GM06990 (cell line): Measurements from ENCODE around the gene PAM16.

ENCODE experiments used
- DNase-seq: peaks from one replicate; pipeline ENCODE4 v3.0.0-alpha.2; 2011; ENCODE audit not compliant: insufficient read length; ENCODE audit errors: extremely low read depth
- H3K27me3 ChIP-seq: replicated peaks from 2 replicates; pipeline ENCODE4 v1.6.0; 2011; ENCODE audit warnings: low read length; ENCODE audit not compliant: control insufficient read depth, insufficient read depth
- H3K36me3 ChIP-seq: 2 replicates; pipeline ENCODE4 v1.5.1; 2011; ENCODE audit warnings: low read length; ENCODE audit not compliant: control insufficient read depth, insufficient read depth
- H3K4me3 ChIP-seq: replicated peaks from 2 replicates; pipeline ENCODE4 v1.5.1; 2011; ENCODE audit warnings: low read depth, mild to moderate bottlenecking, control low read depth, low read length
- TF ChIP-seq, protein P1 (sequence below): IDR thresholded peaks from 2 replicates; pipeline ENCODE4 v1.5.1; 2011; ENCODE audit warnings: low read length, control low read depth, mild to moderate bottlenecking, inconsistent platforms; ENCODE audit not compliant: insufficient read depth, poor library complexity, severe bottlenecking

Gene PAM16

DNA sequence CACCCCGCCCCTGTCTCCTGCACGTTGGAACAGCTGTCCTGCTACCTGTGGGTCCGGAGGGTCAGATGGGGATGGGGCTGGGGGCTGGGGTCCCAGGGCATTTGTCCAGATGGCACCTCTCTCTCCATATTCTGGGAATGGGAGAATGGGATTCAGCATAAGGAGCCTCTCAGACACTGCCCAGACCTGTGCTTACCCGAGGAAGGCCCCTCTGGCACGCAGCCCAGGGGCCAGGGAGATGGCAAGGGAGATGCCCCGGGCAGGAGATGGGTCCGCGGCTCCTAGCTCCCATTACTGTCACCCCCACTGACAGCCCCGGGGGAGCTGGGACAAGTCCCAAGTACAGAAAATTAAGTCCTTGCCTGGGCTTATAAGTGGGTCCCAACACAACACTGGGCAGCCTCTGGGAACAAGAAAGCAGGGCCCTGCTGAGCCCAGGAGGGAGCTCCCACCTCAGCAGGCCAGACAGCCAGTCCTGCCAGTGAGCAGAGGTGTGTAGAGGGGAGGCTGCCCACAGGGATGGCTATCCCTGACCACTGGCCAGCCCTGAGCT lies 22.3 kb upstream of the PAM16 start:
- no peaks in the 10 kb centered on the region; the same call in 1 of the 2 replicates for H3K27me3 ChIP-seq
- H3K4me3 ChIP-seq: no peak overlapping the region
- no peaks in the 10 kb centered on the region; the same call in none of the 2 replicates for H3K36me3 ChIP-seq
- TF ChIP-seq, protein P1, sequence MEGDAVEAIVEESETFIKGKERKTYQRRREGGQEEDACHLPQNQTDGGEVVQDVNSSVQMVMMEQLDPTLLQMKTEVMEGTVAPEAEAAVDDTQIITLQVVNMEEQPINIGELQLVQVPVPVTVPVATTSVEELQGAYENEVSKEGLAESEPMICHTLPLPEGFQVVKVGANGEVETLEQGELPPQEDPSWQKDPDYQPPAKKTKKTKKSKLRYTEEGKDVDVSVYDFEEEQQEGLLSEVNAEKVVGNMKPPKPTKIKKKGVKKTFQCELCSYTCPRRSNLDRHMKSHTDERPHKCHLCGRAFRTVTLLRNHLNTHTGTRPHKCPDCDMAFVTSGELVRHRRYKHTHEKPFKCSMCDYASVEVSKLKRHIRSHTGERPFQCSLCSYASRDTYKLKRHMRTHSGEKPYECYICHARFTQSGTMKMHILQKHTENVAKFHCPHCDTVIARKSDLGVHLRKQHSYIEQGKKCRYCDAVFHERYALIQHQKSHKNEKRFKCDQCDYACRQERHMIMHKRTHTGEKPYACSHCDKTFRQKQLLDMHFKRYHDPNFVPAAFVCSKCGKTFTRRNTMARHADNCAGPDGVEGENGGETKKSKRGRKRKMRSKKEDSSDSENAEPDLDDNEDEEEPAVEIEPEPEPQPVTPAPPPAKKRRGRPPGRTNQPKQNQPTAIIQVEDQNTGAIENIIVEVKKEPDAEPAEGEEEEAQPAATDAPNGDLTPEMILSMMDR: no peak
- DNase-seq: no peak

DNA sequence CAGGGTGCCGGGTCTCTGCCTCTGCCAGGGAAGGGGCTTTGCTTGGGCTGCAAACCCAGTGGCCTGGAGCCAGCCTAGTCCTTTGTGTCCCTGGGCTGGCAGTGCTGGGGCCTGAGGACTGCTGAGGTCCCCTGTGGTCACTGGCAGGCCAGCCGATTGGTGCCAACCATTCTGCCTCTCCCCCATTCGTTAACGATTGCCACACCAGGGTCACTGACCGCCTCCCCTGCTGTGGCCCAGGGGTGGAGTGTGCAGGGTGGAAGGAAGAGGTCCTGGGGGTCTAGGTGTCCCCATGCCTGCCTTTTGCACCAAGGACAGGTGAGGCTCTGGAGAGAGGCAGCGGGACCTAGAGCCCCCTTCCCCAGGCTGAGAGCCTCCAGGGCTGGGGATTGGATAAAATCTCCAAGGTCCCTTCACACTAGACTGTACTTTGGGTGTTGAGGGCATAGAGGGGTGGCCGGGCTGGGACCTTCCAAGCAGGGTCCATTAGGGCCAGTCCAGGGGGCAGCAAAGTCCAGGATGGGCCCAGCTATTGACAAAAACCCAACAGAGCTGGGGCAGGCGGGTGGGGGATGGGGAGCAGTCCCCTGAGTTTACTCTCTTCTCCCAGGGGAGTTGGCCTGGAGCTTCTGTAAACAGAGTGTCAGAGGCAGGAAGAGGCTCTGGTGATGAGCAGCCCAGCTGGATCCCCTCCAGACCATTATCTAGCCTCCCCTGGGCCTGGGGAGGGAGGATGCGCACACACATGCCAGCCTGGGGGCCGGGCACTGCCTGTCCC lies 21.6 kb upstream of the PAM16 start:
- H3K27me3 ChIP-seq: no peaks in the 10 kb centered on the region; the same call in 1 of the 2 replicates
- TF ChIP-seq, protein P1: no peak
- no peaks in the 10 kb centered on the region; the same call in none of the 2 replicates for H3K36me3 ChIP-seq
- no peak overlapping the region for H3K4me3 ChIP-seq
- no peak for DNase-seq

DNA sequence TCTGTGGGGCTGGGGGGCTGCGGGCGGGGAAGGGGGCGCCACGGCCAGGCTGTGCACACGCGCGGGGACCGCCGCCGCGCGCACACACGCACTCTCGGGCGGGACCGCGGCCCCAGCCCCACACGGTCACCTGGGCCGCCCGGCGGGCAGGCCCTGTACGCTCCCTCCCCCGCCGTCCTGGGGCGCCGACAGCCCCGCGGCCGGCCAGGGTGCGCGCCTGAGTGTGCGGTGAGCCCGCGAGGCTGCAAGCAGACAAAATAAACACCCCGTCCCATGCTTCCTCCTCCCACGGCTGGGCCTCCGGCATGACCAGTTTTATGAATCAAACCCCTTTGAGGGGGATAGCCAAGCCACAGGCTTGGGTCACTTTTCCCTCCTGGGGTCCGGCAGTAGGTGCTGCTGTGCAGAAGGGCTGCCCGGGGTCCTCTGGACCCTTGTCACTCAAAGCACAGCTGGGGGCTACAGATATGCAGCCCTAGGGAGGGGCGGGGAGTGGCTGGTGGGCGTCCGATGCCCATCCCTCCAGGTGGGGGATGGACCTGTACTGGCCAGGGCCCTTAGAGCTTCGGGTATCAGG lies 21.0 kb upstream of the PAM16 start:
- H3K4me3 ChIP-seq: peak overlapping the region; percentile 28
- DNase-seq: no peak
- TF ChIP-seq, protein P1: no peak
- H3K27me3 ChIP-seq: no peaks in the 10 kb centered on the region; the same call in 1 of the 2 replicates
- peaks cover 2% of the 10 kb centered on the region for H3K36me3 ChIP-seq

DNA sequence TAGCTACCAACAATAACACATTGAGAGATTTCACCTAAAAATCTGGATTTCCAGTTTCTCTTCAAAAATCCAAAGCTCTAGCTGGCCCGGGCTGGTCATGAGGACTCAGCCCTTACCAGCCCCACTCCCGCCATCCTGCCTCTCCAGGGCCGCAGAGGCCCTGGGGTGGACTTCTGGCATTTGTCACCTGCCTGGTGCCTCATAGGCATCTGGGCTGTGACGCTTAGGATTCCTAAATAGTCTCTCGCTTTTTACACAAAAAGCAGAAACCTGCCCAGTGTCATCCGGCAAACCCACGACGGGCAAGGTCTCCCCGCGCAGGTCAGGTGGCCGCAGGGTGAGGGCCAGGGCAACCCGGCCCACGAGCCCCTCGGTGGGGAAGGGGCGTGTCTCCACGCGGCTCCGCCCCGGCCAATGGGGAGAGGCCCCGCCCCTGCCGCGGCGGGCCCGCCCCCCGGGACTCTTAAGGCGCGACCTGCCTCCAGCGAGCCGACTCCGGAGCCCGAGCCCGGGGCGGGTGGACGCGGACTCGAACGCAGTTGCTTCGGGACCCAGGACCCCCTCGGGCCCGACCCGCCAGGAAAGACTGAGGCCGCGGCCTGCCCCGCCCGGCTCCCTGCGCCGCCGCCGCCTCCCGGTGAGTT lies 20.4 kb upstream of the PAM16 start, which contains the start of gene VASN:
Gene VASN (plus strand): TSS at position 492 of the 644 bp plus-strand sequence. CDS start 9,030 bp downstream, outside the sequence.
- Histone ChIP-seq H3K36me3 (peaks cover 2% of the 10 kb centered on the region), H3K27me3 (no peaks in the 10 kb centered on the region; the same call in 1 of the 2 replicates), H3K4me3 (peak within 1 kb of the TSS; percentile 28)
- TF ChIP-seq, protein P1: no peak
- DNase-seq: peak; percentile 70

DNA sequence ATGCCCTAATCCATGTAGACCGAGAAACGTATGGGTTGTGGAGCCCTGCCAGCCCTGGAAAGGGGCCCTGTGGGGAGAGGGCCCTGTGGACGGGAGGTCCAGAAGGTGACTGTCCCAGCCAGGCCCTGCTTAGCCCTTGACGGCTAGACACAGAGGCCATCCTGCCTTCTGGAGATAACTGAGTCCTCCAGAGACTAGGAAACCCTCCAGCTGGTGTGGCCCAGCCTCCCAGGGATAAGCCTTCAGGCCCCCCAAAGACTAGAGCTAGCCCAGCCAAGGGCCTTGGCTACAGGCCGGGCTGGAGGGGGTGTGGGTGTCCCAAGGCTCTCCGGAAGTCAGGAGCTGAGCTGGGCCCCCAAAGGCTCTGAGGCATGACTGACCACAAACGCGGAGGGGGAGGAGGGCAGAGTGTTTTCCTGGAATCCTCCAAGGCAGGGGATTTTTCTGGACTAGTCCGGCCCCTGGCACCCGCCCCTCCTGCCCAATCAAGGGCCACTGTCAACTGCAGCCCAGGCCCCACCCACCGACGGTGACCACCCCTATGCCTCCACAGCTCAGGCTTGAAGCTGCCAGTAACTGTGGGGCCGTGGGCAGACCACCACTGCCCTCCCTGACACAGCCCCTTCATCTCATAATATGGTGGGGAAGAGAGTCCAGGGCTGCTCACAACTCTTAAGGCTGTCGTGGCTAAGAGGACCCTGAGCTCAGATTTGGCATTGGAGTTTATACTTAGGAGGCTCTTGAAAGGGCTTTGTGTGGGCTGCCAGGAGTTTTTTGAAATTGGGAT lies 19.6 kb upstream of the PAM16 start:
- Histone ChIP-seq H3K4me3 (no peak overlapping the region), H3K36me3 (peaks cover 2% of the 10 kb centered on the region), H3K27me3 (no peaks in the 10 kb centered on the region; the same call in 1 of the 2 replicates)
- no peak for DNase-seq
- TF ChIP-seq, protein P1: no peak
